Activated CD4-positive, CD25-positive, alpha-beta regulatory T cell treated with anti-CD3 and anti-CD28 coated beads, Interleukin-2, amount 50 U/mL, for 16 hours (primary cell): Measurements from ENCODE around the gene WDPCP.
"Not testable (repeated sequence)": the region's sequence is repeated elsewhere in the genome, so short reads cannot be mapped to it uniquely, and the experiment has no call there.

Experiments used
- DNase-seq: peaks from one replicate; pipeline ENCODE4 v3.0.0-alpha.2; 2020; ENCODE audit warnings: low read depth, low spot score

Gene WDPCP

GRCh38 chr2:63249161-63249560 lies 339.1 kb downstream of the WDPCP start:
- no peak for DNase-seq

GRCh38 chr2:63242747-63243146 lies 345.5 kb downstream of the WDPCP start:
- no peak for DNase-seq

GRCh38 chr2:63225964-63226686 lies 362.2 kb downstream of the WDPCP start:
- no peak for DNase-seq

GRCh38 chr2:63218800-63219526 lies 369.3 kb downstream of the WDPCP start:
- no peak for DNase-seq

- DNase-seq, result no peak
These were observed 393.0 kb downstream of the WDPCP start for GRCh38 chr2:63195310-63195709.

GRCh38 chr2:63194175-63194574 lies 394.1 kb downstream of the WDPCP start:
- DNase-seq, result no peak

- no peak for DNase-seq
These were observed 395.1 kb downstream of the WDPCP start for GRCh38 chr2:63192889-63193774.

- DNase-seq, result no peak
These were observed 395.9 kb downstream of the WDPCP start for GRCh38 chr2:63192169-63192888.

GRCh38 chr2:63189026-63189425 lies 399.3 kb downstream of the WDPCP start:
- DNase-seq, result no peak

- DNase-seq, result no peak
These were observed 401.9 kb downstream of the WDPCP start for GRCh38 chr2:63186331-63186730.

GRCh38 chr2:63163161-63163820 lies 425.0 kb downstream of the WDPCP start:
- DNase-seq, result no peak

GRCh38 chr2:63159262-63159661 lies 429.0 kb downstream of the WDPCP start:
- no peak for DNase-seq

- not testable (repeated sequence) for DNase-seq
These were observed 451.6 kb downstream of the WDPCP start for GRCh38 chr2:63136683-63137082.

- no peak for DNase-seq
These were observed 456.3 kb downstream of the WDPCP start for GRCh38 chr2:63132020-63132419.

- DNase-seq, result no peak
These were observed 457.1 kb downstream of the WDPCP start for GRCh38 chr2:63131196-63131595.

GRCh38 chr2:63127594-63127993 lies 460.7 kb downstream of the WDPCP start:
- no peak for DNase-seq

- DNase-seq, result no peak
These were observed 463.4 kb downstream of the WDPCP start for GRCh38 chr2:63124850-63125249.

GRCh38 chr2:63124218-63124617 lies 464.1 kb downstream of the WDPCP start:
- DNase-seq, result no peak

GRCh38 chr2:63122921-63123320 lies 465.4 kb downstream of the WDPCP start:
- DNase-seq, result no peak

GRCh38 chr2:63121055-63121834 lies 467.0 kb downstream of the WDPCP start:
- DNase-seq, result no peak
